Panc1 (cell line): ENCODE measurements around the gene SYNGR2. TPM values are rescaled to one million over a fixed set of nuclear protein-coding genes. Genes with fewer than 3 reads are reported as not detected.
A peak's percentile ranks its signal among the peaks of the same experiment; 100 is the strongest.

Experiments used
- ATAC-seq: fragments of 200-7000 bp; cut with Tn5 transposase; 2 replicates; pipeline ENCODE4 v1.9.1; 2020; ENCODE audit warnings: mild to moderate bottlenecking, moderate library complexity
- BruUV-seq: library from RNA; stranded (reverse); fragments of 400-500 nt; replicated peaks from 2 replicates; lab custom pipeline; 2021; lab: Mats Ljungman, UMichigan
- CTCF ChIA-PET: fragments of 300-600 bp; sonication (Branson Sonifier 250); formaldehyde crosslinking; loops from one replicate; lab custom pipeline; 2022; ENCODE audit warnings: antibody characterized with exemption; lab: Charles Lee
- POLR2A ChIA-PET: fragments of 300-600 bp; sonication (Branson Sonifier 250); formaldehyde crosslinking; loops from one replicate; lab custom pipeline; 2022; ENCODE audit warnings: antibody characterized with exemption; lab: Charles Lee
- DNase-seq: peaks from one replicate; pipeline ENCODE4 v3.0.0-alpha.2; 2010; ENCODE audit warnings: low read depth, low spot score
- H3K27ac ChIP-seq: 2 replicates; pipeline ENCODE4 v1.5.1; 2011; ENCODE audit warnings: mild to moderate bottlenecking, low read length, inconsistent platforms
- H3K27me3 ChIP-seq: fragments of 200-500 bp; sonication (Bioruptor generic); 2 replicates; pipeline ENCODE4 v1.6.0; 2014; ENCODE audit warnings: low read length, inconsistent platforms; ENCODE audit not compliant: control insufficient read depth, insufficient read depth
- H3K36me3 ChIP-seq: fragments of 200-500 bp; sonication (Bioruptor generic); 2 replicates; pipeline ENCODE4 v1.5.1; 2014; ENCODE audit warnings: inconsistent platforms, mild to moderate bottlenecking, low read length, moderate library complexity; ENCODE audit not compliant: control insufficient read depth, insufficient read depth
- H3K4me1 ChIP-seq: 2 replicates; pipeline ENCODE4 v1.5.1; 2011; ENCODE audit warnings: inconsistent platforms, mild to moderate bottlenecking, low read length, moderate library complexity; ENCODE audit not compliant: control insufficient read depth, insufficient read depth
- H3K4me3 ChIP-seq, 2 experiments: 2 replicates each; pipeline ENCODE4 v1.5.1; 2011 to 2012; ENCODE audit warnings: low read depth in 2 of 2, low read length in 2 of 2, mild to moderate bottlenecking in 2 of 2, inconsistent platforms in 1 of 2, moderate library complexity in 1 of 2
- H3K9me3 ChIP-seq: fragments of 200-500 bp; sonication (Bioruptor generic); 2 replicates; pipeline ENCODE4 v1.5.1; 2014; ENCODE audit warnings: low read depth, mild to moderate bottlenecking, inconsistent platforms, low read length, moderate library complexity; ENCODE audit not compliant: control insufficient read depth, insufficient read depth
- POLR2AphosphoS5 ChIP-seq: IDR thresholded peaks from 2 replicates; pipeline ENCODE4 v1.6.1; 2012; ENCODE audit warnings: mild to moderate bottlenecking, low read depth, low read length, moderate library complexity
- SIN3A ChIP-seq: IDR thresholded peaks from 2 replicates; pipeline ENCODE4 v1.6.1; 2012; ENCODE audit warnings: low read depth, mild to moderate bottlenecking, low read length, moderate library complexity, borderline replicate concordance; ENCODE audit not compliant: insufficient read depth
- TCF7L2 ChIP-seq: IDR thresholded peaks from 2 replicates; pipeline ENCODE4 v1.6.1; 2011; ENCODE audit warnings: mild to moderate bottlenecking, low read depth, low read length, inconsistent platforms
- in situ Hi-C: cut with HindIII; loops from 2 replicates; pipeline ENCODE4 v1.10.0; 2016; ENCODE audit warnings: low sequenced_read_pairs, low pct_unique_long_range_greater_than_20kb
- intact Hi-C: fragments of 100-400 bp; cut with micrococcal nuclease; formaldehyde crosslinking; loops from one replicate; pipeline ENCODE4 v1.10.0; 2022; ENCODE audit not compliant: unreplicated experiment
- total RNA-seq: library from RNA; stranded (reverse); gene quantifications from one replicate; pipeline ENCODE4 v1.2.1, GENCODE V29; 2021; ENCODE audit not compliant: unreplicated experiment
- TF ChIP-seq, protein P1 (sequence below): fragments of 450-650 bp; IDR thresholded peaks from 2 replicates; pipeline ENCODE4 v1.5.1; 2017; ENCODE audit warnings: mild to moderate bottlenecking
- TF ChIP-seq, protein P2 (sequence below), 2 experiments: IDR thresholded peaks; 2 replicates each; pipeline ENCODE4 v1.6.1; 2011 to 2012; ENCODE audit warnings: low read depth in 2 of 2, control low read depth in 1 of 2, low read length in 1 of 2, mild to moderate bottlenecking in 1 of 2, moderate library complexity in 1 of 2; ENCODE audit not compliant: insufficient read depth in 1 of 2

The SYNGR2 gene
- total RNA-seq, 1 experiment from 2014 or later = 204 TPM

DNA sequence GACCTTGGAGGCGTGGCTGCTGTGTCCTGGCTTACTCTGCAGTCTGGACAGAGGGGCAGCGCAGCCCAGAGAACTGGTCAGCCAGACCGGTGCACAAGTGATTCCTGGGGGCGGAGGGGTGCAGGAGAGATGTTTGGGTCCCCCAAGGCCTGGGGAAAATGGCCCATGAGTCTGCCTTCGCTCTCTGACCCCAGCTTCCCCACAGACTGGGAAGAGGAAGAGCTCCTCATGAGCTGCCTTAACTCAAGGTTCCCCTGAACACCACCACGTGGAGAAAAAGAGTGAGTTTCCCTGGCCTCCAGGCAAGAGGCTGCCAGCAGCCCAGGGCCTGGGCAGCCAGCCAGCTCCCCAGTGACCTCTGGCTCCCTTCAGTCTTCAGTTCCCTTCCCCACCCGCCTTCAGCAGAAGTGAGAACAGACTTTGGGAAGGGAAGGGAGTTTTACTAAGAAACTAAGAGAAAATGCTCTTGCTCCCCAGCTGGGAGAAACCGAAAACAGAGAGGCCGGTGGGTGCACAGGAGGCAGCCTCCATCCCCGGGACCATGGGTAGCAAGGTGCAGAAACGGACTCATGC, 24.1 kb upstream of the SYNGR2 start:
- in situ Hi-C loops = no loop called here
- intact Hi-C loops = no loop called here
- no peaks in the 10 kb centered on the region for H3K27me3 ChIP-seq
- no peaks in the 10 kb centered on the region for H3K9me3 ChIP-seq
- H3K36me3 ChIP-seq = no peaks in the 10 kb centered on the region
- H3K27ac ChIP-seq = peak overlapping the region; percentile 76
- BruUV-seq = no TSS peak
- DNase-seq (no peak), ATAC-seq (peak; percentile 12; the same call in 1 of the 2 replicates)
- H3K4me1 ChIP-seq = peaks cover 39% of the 10 kb centered on the region
- no peak for TF ChIP-seq SIN3A
- TF ChIP-seq POLR2AphosphoS5 = peak; percentile 33; the same call in 1 of the 2 replicates
- no peak overlapping the region for H3K4me3 ChIP-seq
- ChIA-PET POLR2A (interaction anchor here (0.5 to 1.1 kb wide), 3 partner anchors 20 to 1019 kb away, joined by 3 to 8 read pairs (median 3); no protein-coding TSS in a partner anchor), CTCF (no interaction called here)

DNA sequence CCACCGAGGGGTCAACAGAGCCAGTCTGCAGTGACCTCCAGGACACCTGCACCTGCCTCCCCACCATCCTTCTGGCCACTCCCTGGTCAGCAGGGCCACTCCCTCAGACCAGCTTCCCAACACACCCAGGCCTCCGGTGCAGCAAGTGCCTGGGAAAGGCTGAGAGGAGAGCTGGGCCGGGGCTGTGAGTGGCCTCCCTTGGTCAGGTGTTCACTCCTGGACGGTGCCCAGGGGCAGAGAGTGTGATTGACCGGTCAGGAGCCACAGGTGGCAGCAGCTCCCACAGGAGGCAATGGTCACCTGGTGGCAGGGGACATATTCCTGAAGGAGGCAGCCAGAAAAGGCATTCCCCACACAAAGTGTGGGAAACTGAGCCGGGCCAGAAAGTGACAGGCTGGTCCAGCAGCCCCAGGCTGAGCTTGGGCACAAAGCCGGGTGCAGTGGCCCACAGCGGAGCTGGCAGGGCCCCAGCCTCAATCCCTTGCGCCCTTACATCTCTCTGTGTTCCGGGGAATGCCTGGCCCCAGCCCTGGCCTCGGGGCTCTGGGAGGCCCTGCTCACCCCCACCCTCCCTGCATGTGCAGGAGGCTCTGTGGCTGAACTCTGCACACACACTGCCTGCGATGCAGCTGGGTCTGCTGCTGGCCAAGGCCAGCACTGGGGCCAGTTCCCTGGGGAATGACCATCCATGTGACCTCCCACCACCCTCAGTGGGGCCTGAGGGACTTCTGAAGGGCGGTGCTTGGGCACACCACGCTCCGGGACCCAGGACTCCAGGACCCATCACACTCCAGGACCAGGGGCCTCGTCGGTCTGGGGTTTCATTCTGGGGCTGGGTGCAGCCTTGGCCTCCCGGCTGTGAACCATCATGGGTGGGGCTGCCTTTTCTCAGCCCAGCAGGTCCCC, 23.4 kb upstream of the SYNGR2 start:
- TF ChIP-seq SIN3A = no peak
- TF ChIP-seq, protein P1, sequence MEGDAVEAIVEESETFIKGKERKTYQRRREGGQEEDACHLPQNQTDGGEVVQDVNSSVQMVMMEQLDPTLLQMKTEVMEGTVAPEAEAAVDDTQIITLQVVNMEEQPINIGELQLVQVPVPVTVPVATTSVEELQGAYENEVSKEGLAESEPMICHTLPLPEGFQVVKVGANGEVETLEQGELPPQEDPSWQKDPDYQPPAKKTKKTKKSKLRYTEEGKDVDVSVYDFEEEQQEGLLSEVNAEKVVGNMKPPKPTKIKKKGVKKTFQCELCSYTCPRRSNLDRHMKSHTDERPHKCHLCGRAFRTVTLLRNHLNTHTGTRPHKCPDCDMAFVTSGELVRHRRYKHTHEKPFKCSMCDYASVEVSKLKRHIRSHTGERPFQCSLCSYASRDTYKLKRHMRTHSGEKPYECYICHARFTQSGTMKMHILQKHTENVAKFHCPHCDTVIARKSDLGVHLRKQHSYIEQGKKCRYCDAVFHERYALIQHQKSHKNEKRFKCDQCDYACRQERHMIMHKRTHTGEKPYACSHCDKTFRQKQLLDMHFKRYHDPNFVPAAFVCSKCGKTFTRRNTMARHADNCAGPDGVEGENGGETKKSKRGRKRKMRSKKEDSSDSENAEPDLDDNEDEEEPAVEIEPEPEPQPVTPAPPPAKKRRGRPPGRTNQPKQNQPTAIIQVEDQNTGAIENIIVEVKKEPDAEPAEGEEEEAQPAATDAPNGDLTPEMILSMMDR = no peak
- no peak for TF ChIP-seq TCF7L2
- TF ChIP-seq, protein P2, sequence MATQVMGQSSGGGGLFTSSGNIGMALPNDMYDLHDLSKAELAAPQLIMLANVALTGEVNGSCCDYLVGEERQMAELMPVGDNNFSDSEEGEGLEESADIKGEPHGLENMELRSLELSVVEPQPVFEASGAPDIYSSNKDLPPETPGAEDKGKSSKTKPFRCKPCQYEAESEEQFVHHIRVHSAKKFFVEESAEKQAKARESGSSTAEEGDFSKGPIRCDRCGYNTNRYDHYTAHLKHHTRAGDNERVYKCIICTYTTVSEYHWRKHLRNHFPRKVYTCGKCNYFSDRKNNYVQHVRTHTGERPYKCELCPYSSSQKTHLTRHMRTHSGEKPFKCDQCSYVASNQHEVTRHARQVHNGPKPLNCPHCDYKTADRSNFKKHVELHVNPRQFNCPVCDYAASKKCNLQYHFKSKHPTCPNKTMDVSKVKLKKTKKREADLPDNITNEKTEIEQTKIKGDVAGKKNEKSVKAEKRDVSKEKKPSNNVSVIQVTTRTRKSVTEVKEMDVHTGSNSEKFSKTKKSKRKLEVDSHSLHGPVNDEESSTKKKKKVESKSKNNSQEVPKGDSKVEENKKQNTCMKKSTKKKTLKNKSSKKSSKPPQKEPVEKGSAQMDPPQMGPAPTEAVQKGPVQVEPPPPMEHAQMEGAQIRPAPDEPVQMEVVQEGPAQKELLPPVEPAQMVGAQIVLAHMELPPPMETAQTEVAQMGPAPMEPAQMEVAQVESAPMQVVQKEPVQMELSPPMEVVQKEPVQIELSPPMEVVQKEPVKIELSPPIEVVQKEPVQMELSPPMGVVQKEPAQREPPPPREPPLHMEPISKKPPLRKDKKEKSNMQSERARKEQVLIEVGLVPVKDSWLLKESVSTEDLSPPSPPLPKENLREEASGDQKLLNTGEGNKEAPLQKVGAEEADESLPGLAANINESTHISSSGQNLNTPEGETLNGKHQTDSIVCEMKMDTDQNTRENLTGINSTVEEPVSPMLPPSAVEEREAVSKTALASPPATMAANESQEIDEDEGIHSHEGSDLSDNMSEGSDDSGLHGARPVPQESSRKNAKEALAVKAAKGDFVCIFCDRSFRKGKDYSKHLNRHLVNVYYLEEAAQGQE (IDR thresholded peaks at IDR 0.05; ENCODE audit: insufficient read depth in 1 of 2, low read depth in 2 of 2, low read length in 1 of 2) = no peak
- TF ChIP-seq POLR2AphosphoS5 = no peak
- intact Hi-C loops (no loop called here), in situ Hi-C loops (no loop called here)
- BruUV-seq = no TSS peak
- Histone ChIP-seq H3K4me3 (no peak overlapping the region), H3K4me1 (peaks cover 39% of the 10 kb centered on the region), H3K27ac (peak overlapping the region; percentile 9), H3K36me3 (no peaks in the 10 kb centered on the region), H3K9me3 (no peaks in the 10 kb centered on the region), H3K27me3 (no peaks in the 10 kb centered on the region)
- ChIA-PET POLR2A (interaction anchor here (0.6 to 1.1 kb wide), 2 partner anchors 19 to 1020 kb away, joined by 3 to 8 read pairs; no protein-coding TSS in a partner anchor), CTCF (interaction anchor here (0.8 kb wide), 1 partner anchor 30 kb away, joined by 3 read pairs; no protein-coding TSS in a partner anchor)
- ATAC-seq (peak; percentile 37; the same call in 1 of the 2 replicates), DNase-seq (no peak)
